H1 (cell line): ENCODE results near the gene MYMX. TPM values are rescaled to one million over a fixed set of nuclear protein-coding genes. Genes with fewer than 3 reads are reported as not detected.
A peak's percentile ranks its signal among the peaks of the same experiment; 100 is the strongest.

ENCODE experiments used
- CTCF ChIA-PET: fragments of 300-600 bp; sonication (Branson Sonifier 250); formaldehyde crosslinking; loops from one replicate; lab custom pipeline; 2021; ENCODE audit not compliant: partially characterized antibody; lab: Charles Lee
- POLR2A ChIA-PET: fragments of 300-600 bp; sonication (Branson Sonifier 250); formaldehyde crosslinking; loops from one replicate; lab custom pipeline; 2021; ENCODE audit warnings: inconsistent platforms; ENCODE audit not compliant: partially characterized antibody; lab: Charles Lee
- DNase-seq, 2 experiments: peaks; one replicate each; pipeline versions ENCODE4 v3.0.0 to v3.0.0-alpha.2; 2010 to 2022; ENCODE audit warnings: low spot score in 2 of 2, low read depth in 1 of 2, mixed read lengths in 1 of 2
- FAIRE-seq: peaks from 2 replicates; lab custom pipeline; 2011; peaks lifted over from hg19 to GRCh38; lab: Jason Lieb, UNC
- H2AFZ ChIP-seq: 2 replicates; pipeline ENCODE4 v1.8.1; 2012; ENCODE audit warnings: low read length, inconsistent platforms
- H2AK5ac ChIP-seq: 2 replicates; pipeline ENCODE4 v1.6.1; 2013; ENCODE audit warnings: low read depth, low read length
- H2BK120ac ChIP-seq: replicated peaks from 2 replicates; pipeline ENCODE3; 2013; ENCODE audit warnings: low read depth, low read length, inconsistent platforms
- H2BK12ac ChIP-seq: 2 replicates; pipeline ENCODE4 v1.6.1; 2013; ENCODE audit warnings: low read depth, low read length
- H2BK15ac ChIP-seq: 2 replicates; pipeline ENCODE4 v1.6.1; 2013; ENCODE audit warnings: low read length
- H2BK20ac ChIP-seq: 2 replicates; pipeline ENCODE4 v1.6.1; 2013; ENCODE audit warnings: low read length
- H2BK5ac ChIP-seq: 2 replicates; pipeline ENCODE4 v1.6.1; 2013; ENCODE audit warnings: low read depth, low read length
- H3K14ac ChIP-seq: 2 replicates; pipeline ENCODE4 v1.6.1; 2013; ENCODE audit warnings: inconsistent platforms; ENCODE audit not compliant: insufficient read length
- H3K18ac ChIP-seq: 2 replicates; pipeline ENCODE4 v1.6.1; 2013; ENCODE audit warnings: low read length; ENCODE audit errors: extremely low read depth
- H3K23ac ChIP-seq: 2 replicates; pipeline ENCODE4 v1.6.1; 2013; ENCODE audit warnings: inconsistent platforms; ENCODE audit not compliant: insufficient read length
- H3K23me2 ChIP-seq: 2 replicates; pipeline ENCODE4 v1.6.1; 2013; ENCODE audit warnings: low read depth, low read length
- H3K27ac ChIP-seq: 2 replicates; pipeline ENCODE4 v1.6.1; 2011; ENCODE audit warnings: low read depth, low read length, inconsistent platforms
- H3K27me3 ChIP-seq, 4 experiments: replicated peaks in 1 of 4; 1 replicate in 1 of 4; 2 replicates in 3 of 4; pipeline versions ENCODE4 v1.6.1 to v1.8.1; 2011 to 2013; ENCODE audit warnings: low read length in 3 of 4, mild to moderate bottlenecking in 3 of 4, inconsistent platforms in 2 of 4, mixed read lengths in 2 of 4, moderate library complexity in 1 of 4; ENCODE audit not compliant: control insufficient read depth in 3 of 4, insufficient read depth in 3 of 4; ENCODE audit errors: extremely low read depth in 1 of 4
- H3K36me3 ChIP-seq, 4 experiments: 2 replicates each; pipeline versions ENCODE4 v1.6.1 to v1.8.1; 2011 to 2013; ENCODE audit warnings: mild to moderate bottlenecking in 4 of 4, low read length in 3 of 4, moderate library complexity in 2 of 4, control low read depth in 1 of 4, inconsistent platforms in 1 of 4; ENCODE audit not compliant: insufficient read depth in 4 of 4, control insufficient read depth in 2 of 4
- H3K4ac ChIP-seq: replicated peaks from 2 replicates; pipeline ENCODE3; 2013; ENCODE audit warnings: low read length, low read depth, mixed read lengths, inconsistent platforms; ENCODE audit not compliant: insufficient read length
- H3K4me1 ChIP-seq, 4 experiments: replicated peaks in 1 of 4; 1 replicate in 1 of 4; 2 replicates in 3 of 4; pipeline versions ENCODE4 v1.6.1 to v1.8.1; 2011 to 2013; ENCODE audit warnings: low read length in 3 of 4, inconsistent platforms in 2 of 4, mixed read lengths in 1 of 4; ENCODE audit not compliant: insufficient read depth in 4 of 4, control insufficient read depth in 3 of 4
- H3K4me2 ChIP-seq, 2 experiments: 2 replicates each; pipeline versions ENCODE4 v1.6.1 to v1.8.1; 2011 to 2013; ENCODE audit warnings: low read depth in 2 of 2, low read length in 2 of 2, control low read depth in 1 of 2, inconsistent platforms in 1 of 2, mild to moderate bottlenecking in 1 of 2; ENCODE audit not compliant: insufficient read depth in 1 of 2
- H3K4me3 ChIP-seq, 4 experiments: fragments of 200-600, 300-600 bp in 1 of 4; sonication (generic), shearing (Covaris generic), sonication (Bioruptor Twin) in 1 of 4; 2 replicates each; pipeline versions ENCODE4 v1.5.1 to v1.8.1; 2011 to 2016; ENCODE audit warnings: low read length in 4 of 4, low read depth in 3 of 4, control low read depth in 2 of 4, inconsistent platforms in 2 of 4, mild to moderate bottlenecking in 2 of 4, mixed read lengths in 1 of 4, moderate library complexity in 1 of 4; ENCODE audit not compliant: insufficient read depth in 2 of 4; ENCODE audit errors: extremely low read depth in 1 of 4
- H3K56ac ChIP-seq: replicated peaks from 2 replicates; pipeline ENCODE3; 2013; ENCODE audit warnings: low read depth, mild to moderate bottlenecking, mixed read lengths, low read length, inconsistent platforms; ENCODE audit not compliant: insufficient read length
- H3K79me1 ChIP-seq: 2 replicates; pipeline ENCODE4 v1.6.1; 2013; ENCODE audit warnings: low read depth, low read length, control low read depth
- H3K79me2 ChIP-seq, 2 experiments: 2 replicates each; pipeline versions ENCODE4 v1.6.1 to v1.8.1; 2012 to 2013; ENCODE audit warnings: low read length in 2 of 2, mild to moderate bottlenecking in 2 of 2, inconsistent platforms in 1 of 2; ENCODE audit not compliant: insufficient read depth in 2 of 2, control insufficient read depth in 1 of 2
- H3K9ac ChIP-seq, 4 experiments: replicated peaks in 1 of 4; 1 replicate in 1 of 4; 2 replicates in 3 of 4; pipeline versions ENCODE4 v1.6.1 to v1.8.1; 2011 to 2013; ENCODE audit warnings: low read depth in 3 of 4, low read length in 3 of 4, control low read depth in 2 of 4, mild to moderate bottlenecking in 2 of 4, moderate library complexity in 2 of 4, inconsistent platforms in 1 of 4; ENCODE audit errors: extremely low read depth in 1 of 4
- H3K9me3 ChIP-seq, 2 experiments: 2 replicates each; pipeline versions ENCODE4 v1.6.1 to v1.8.1; 2012 to 2013; ENCODE audit warnings: mild to moderate bottlenecking in 2 of 2, moderate library complexity in 2 of 2, control low read depth in 1 of 2, inconsistent platforms in 1 of 2, low read depth in 1 of 2, low read length in 1 of 2, mixed read lengths in 1 of 2; ENCODE audit not compliant: insufficient read depth in 2 of 2
- H4K20me1 ChIP-seq, 2 experiments: replicated peaks in 1 of 2; 2 replicates each; pipeline versions ENCODE3 to v1.8.1; 2011 to 2013; ENCODE audit warnings: inconsistent platforms in 2 of 2, low read length in 2 of 2, mild to moderate bottlenecking in 1 of 2; ENCODE audit not compliant: insufficient read depth in 2 of 2, control insufficient read depth in 1 of 2
- H4K5ac ChIP-seq: 2 replicates; pipeline ENCODE4 v1.6.1; 2013; ENCODE audit warnings: low read length, low read depth, mixed read lengths, inconsistent platforms; ENCODE audit not compliant: insufficient read length
- H4K8ac ChIP-seq: 2 replicates; pipeline ENCODE4 v1.8.0; 2013; ENCODE audit warnings: mild to moderate bottlenecking, moderate library complexity, low read length, inconsistent platforms; ENCODE audit not compliant: insufficient read depth; ENCODE audit errors: extremely low read depth
- H4K91ac ChIP-seq: replicated peaks from 2 replicates; pipeline ENCODE3; 2013; ENCODE audit warnings: low read length, mixed read lengths, inconsistent platforms; ENCODE audit not compliant: insufficient read length
- POLR2A ChIP-seq, 2 experiments: IDR thresholded peaks; 1 replicate in 1 of 2; 2 replicates in 1 of 2; pipeline ENCODE4 v1.6.1; 2011; ENCODE audit warnings: low read depth in 2 of 2, low read length in 2 of 2, mild to moderate bottlenecking in 2 of 2; ENCODE audit errors: control extremely low read depth in 1 of 2
- ZNF274 ChIP-seq: IDR thresholded peaks from 2 replicates; pipeline ENCODE4 v1.7.0; 2012; ENCODE audit warnings: low read length, borderline replicate concordance; ENCODE audit errors: extremely low read depth
- WGBS, 2 experiments: shearing (Covaris generic) in 1 of 2; methylation state at CpG; one replicate each; pipeline versions ENCODE4 v1.1.6 to v1.1.7; 2013 to 2015; ENCODE audit warnings: low lambda C conversion rate in 2 of 2, mixed read lengths in 2 of 2, inconsistent platforms in 1 of 2, low coverage in 1 of 2, missing lambda C conversion rate in 1 of 2; ENCODE audit not compliant: insufficient replicate concordance in 2 of 2, insufficient coverage in 1 of 2, insufficient read length in 1 of 2; ENCODE audit errors: extremely low coverage in 1 of 2, missing lambda C conversion rate in 1 of 2; 5-methylcytosine and 5-hydroxymethylcytosine counted together
- polyA plus RNA-seq, 7 experiments: library from polyadenylated mRNA; depleted of rRNA in 3 of 7; stranded (reverse) in 5 of 7; unstranded in 2 of 7; fragments of >200 nt in 5 of 7; fragments of 200-250 nt in 2 of 7; gene quantifications; 1 replicate in 5 of 7; 2 replicates in 1 of 7; 4 replicates in 1 of 7; pipeline versions ENCODE4 v1.2.1 to v1.2.3, GENCODE V29; 2011 to 2013; ENCODE audit warnings: missing spikeins in 2 of 7, mixed read lengths in 2 of 7
- total RNA-seq: library from RNA; stranded (reverse); fragmentation: NEBNext Ultra II Directional; extraction: Animal tissue kit (Norgen Biotek cat#: 25700); gene quantifications from 2 replicates; pipeline ENCODE4 v1.2.1, GENCODE V29; 2021
- TF ChIP-seq, protein P1 (sequence below): IDR thresholded peaks from 2 replicates; pipeline ENCODE4 v1.6.1; 2012; ENCODE audit warnings: low read length, inconsistent platforms

Gene MYMX
- total and polyA plus RNA-seq, 2 of the 8 experiments (the other 6 are each of a cell fraction or from before 2014, with no cell fraction given) = 4.7 to 6.9 TPM

DNA sequence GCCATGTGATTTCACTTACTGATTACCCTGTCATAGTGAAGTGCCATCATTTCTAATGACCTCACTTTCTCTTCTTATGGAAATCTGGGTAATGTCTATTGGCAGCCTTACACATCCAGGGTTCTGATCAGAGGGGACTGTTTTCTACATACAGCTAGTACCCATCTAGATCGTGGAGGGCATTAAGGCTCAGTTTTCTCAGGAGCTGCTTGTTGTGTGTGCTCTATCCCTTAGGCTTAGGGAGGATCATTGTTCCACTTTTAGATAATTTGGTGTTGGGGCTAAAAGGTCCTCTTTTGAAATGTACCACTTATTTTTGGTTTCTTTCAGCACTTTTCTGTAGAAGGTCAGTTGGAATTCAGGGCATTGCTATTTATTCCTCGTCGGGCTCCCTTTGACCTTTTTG is 34.0 kb downstream of the MYMX start:
- no peak overlapping the region for H3K56ac ChIP-seq
- CTCF ChIA-PET = interaction anchor here (1.1 to 2.4 kb wide), 4 partner anchors 16 to 156 kb away, joined by 3 to 19 read pairs (median 5); no protein-coding TSS in a partner anchor
- H4K91ac ChIP-seq = no peak overlapping the region
- no peak for FAIRE-seq
- no peak overlapping the region for H2BK15ac ChIP-seq
- no peak overlapping the region for H2BK5ac ChIP-seq
- no peaks in the 10 kb centered on the region for H3K27me3 ChIP-seq
- no peak for DNase-seq
- H2BK12ac ChIP-seq = no peak overlapping the region
- peaks cover 3 to 15% (median 8%) of the 10 kb centered on the region in 4 experiments for H3K4me1 ChIP-seq
- H4K20me1 ChIP-seq = peaks cover 37 to 46% of the 10 kb centered on the region in 2 experiments
- H3K27ac ChIP-seq = no peak overlapping the region
- H3K9ac ChIP-seq = no peak overlapping the region
- POLR2A ChIA-PET = interaction anchor here (0.8 to 15.1 kb wide), 12 partner anchors 10 to 135 kb away, joined by 3 to 581 read pairs (median 6); partner anchors contain the start of genes HSP90AB1, NFKBIE, SLC29A1 and TMEM151B
- no peak overlapping the region for H2AFZ ChIP-seq
- H3K18ac ChIP-seq = no peak overlapping the region
- peaks cover 27 to 58% of the 10 kb centered on the region in 2 experiments for H3K79me2 ChIP-seq
- no peak overlapping the region for H4K5ac ChIP-seq
- H2BK20ac ChIP-seq = no peak overlapping the region
- H3K79me1 ChIP-seq = no peaks in the 10 kb centered on the region; the same call in 1 of the 2 replicates
- no peak overlapping the region for H3K4me3 ChIP-seq
- 0 out of 4 replicates have a peak overlapping the region, but pooled peaks of 1 of the 2 experiments have one; percentile 12 for H3K4me2 ChIP-seq
- H4K8ac ChIP-seq = no peak overlapping the region
- H3K4ac ChIP-seq = no peak overlapping the region
- 93% methylated on average over 3 of the region's 3 CpGs; no CpG with 5 or more reads in 1 of the 2 experiments for WGBS, 2 experiments
- no peak overlapping the region for H2BK120ac ChIP-seq
- no peak overlapping the region for H3K23ac ChIP-seq
- no peaks in the 10 kb centered on the region for H3K9me3 ChIP-seq
- peaks cover 7% of the 10 kb centered on the region for H3K23me2 ChIP-seq
- H2AK5ac ChIP-seq = no peak overlapping the region
- TF ChIP-seq ZNF274 (no peak), POLR2A (IDR thresholded peaks at IDR 0.05; ENCODE audit: control extremely low read depth in 1 of 2, low read depth in 2 of 2, low read length in 2 of 2) (peak in 1 of 2 experiments; percentile 70; a peak in 2 of 3 replicates)
- TF ChIP-seq, protein P1, sequence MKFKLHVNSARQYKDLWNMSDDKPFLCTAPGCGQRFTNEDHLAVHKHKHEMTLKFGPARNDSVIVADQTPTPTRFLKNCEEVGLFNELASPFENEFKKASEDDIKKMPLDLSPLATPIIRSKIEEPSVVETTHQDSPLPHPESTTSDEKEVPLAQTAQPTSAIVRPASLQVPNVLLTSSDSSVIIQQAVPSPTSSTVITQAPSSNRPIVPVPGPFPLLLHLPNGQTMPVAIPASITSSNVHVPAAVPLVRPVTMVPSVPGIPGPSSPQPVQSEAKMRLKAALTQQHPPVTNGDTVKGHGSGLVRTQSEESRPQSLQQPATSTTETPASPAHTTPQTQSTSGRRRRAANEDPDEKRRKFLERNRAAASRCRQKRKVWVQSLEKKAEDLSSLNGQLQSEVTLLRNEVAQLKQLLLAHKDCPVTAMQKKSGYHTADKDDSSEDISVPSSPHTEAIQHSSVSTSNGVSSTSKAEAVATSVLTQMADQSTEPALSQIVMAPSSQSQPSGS = 0 out of 2 replicates have a peak, but pooled peaks have one; percentile 43
- peaks cover 54 to 79% (median 68%) of the 10 kb centered on the region in 4 experiments for H3K36me3 ChIP-seq
- no peak overlapping the region for H3K14ac ChIP-seq
